ENCODE data around the gene KCNH4. TPM values are rescaled to one million over a fixed set of nuclear protein-coding genes. Genes with fewer than 3 reads are reported as not detected.
A peak's percentile ranks its signal among the peaks of the same experiment; 100 is the strongest.

Gene KCNH4
- total RNA-seq, 2 donors from 2014 or later = 0.18 to 0.21 TPM

GRCh38 chr17:42126836-42127235 lies 54.1 kb downstream of the KCNH4 start:
- DNase-seq (no peak), ATAC-seq (no peak)
- intact Hi-C loops (cut with DNase I) = no loop called here

GRCh38 chr17:42125565-42125964 lies 55.4 kb downstream of the KCNH4 start:
- ATAC-seq = no peak
- intact Hi-C loops (cut with DNase I) = no loop called here
- DNase-seq = no peak

GRCh38 chr17:42124256-42124655 lies 56.7 kb downstream of the KCNH4 start:
- DNase-seq (no peak), ATAC-seq (no peak)

GRCh38 chr17:42122371-42123303 lies 58.3 kb downstream of the KCNH4 start, which contains the start of gene HSPB9:
HSPB9 (plus strand) TSS chr17:42122804; CDS start chr17:42122851, 47 bp downstream.
- DNase-seq (peak; percentile 72), ATAC-seq (peak in 1 of 2 donors; percentile 67)
- intact Hi-C loops (cut with DNase I) = no loop called here

More at GRCh38 chr17:42124256-42124655, 56.7 kb downstream of the KCNH4 start:
- intact Hi-C loops (cut with DNase I) = no loop called here

- intact Hi-C loops (cut with DNase I) = no loop called here
- peak; percentile 87 for DNase-seq
- peak; percentile 94 for ATAC-seq
Measured at GRCh38 chr17:42120770-42121769, 59.9 kb downstream of the KCNH4 start, which contains the start of gene KAT2A. KAT2A (minus strand) TSS chr17:42121367; CDS start chr17:42121304, 63 bp downstream.

- DNase-seq (no peak), ATAC-seq (no peak)
- intact Hi-C loops (cut with DNase I) = no loop called here
Measured at GRCh38 chr17:42120161-42120769, 60.7 kb downstream of the KCNH4 start.

- intact Hi-C loops (cut with DNase I) = loop anchor here (5.0 kb wide), 4 partner anchors 52 to 157 kb away; partner anchors contain the start of gene KCNH4 (in 1 of the 2)
- ATAC-seq = no peak
- DNase-seq = no peak
Measured at GRCh38 chr17:42119301-42119700, 61.6 kb downstream of the KCNH4 start.

- DNase-seq = no peak
- ATAC-seq = no peak
- intact Hi-C loops (cut with DNase I) = loop anchor here (5.0 kb wide), 4 partner anchors 51 to 156 kb away; partner anchors contain the start of gene KCNH4 (in 1 of the 2)
Measured at GRCh38 chr17:42118545-42118944, 62.4 kb downstream of the KCNH4 start.

GRCh38 chr17:42118126-42118510 lies 62.8 kb downstream of the KCNH4 start:
- no peak for DNase-seq
- intact Hi-C loops (cut with DNase I) = loop anchor here (5.0 kb wide), 4 partner anchors 51 to 156 kb away; partner anchors contain the start of gene KCNH4 (in 1 of the 2)

GRCh38 chr17:42117397-42118125 lies 63.4 kb downstream of the KCNH4 start:
- intact Hi-C loops (cut with DNase I) = loop anchor here (2.0 to 5.0 kb wide), 5 partner anchors 50 to 155 kb away; partner anchors contain the start of gene KCNH4 (in 1 of the 2)
- ATAC-seq (no peak), DNase-seq (no peak)

More at GRCh38 chr17:42118126-42118510, 62.8 kb downstream of the KCNH4 start:
- ATAC-seq = no peak

- DNase-seq = peak; percentile 83
- peak; percentile 4 to 38 for ATAC-seq
- intact Hi-C loops (cut with DNase I) = loop anchor here (1.0 to 5.0 kb wide), 6 partner anchors 50 to 155 kb away; partner anchors contain the start of gene KCNH4 (in 1 of the 2)
Measured at GRCh38 chr17:42116705-42117396, 64.1 kb downstream of the KCNH4 start.

- no peak for ATAC-seq
- DNase-seq = no peak
- intact Hi-C loops (cut with DNase I) = no loop called here
Measured at GRCh38 chr17:42114118-42114517, 66.8 kb downstream of the KCNH4 start.

- no peak for ATAC-seq
- intact Hi-C loops (cut with DNase I) = no loop called here
- DNase-seq = no peak
Measured at GRCh38 chr17:42113293-42114069, 67.5 kb downstream of the KCNH4 start.

GRCh38 chr17:42112552-42113176 lies 68.3 kb downstream of the KCNH4 start, which contains the start of gene DHX58:
DHX58 (minus strand) TSS chr17:42112714; CDS start chr17:42111892, 822 bp downstream.
- intact Hi-C loops (cut with DNase I) = no loop called here
- ATAC-seq = peak; percentile 85 to 91
- DNase-seq = peak; percentile 78

GRCh38 chr17:42111871-42112551 lies 68.9 kb downstream of the KCNH4 start:
- ATAC-seq = peak; percentile 47 to 60
- DNase-seq = peak; percentile 34
- intact Hi-C loops (cut with DNase I) = no loop called here
